VCaP (cell line): ENCODE results near the gene DUXA.
A peak's percentile ranks its signal among the peaks of the same experiment; 100 is the strongest.
"Not testable (repeated sequence)": the region's sequence is repeated elsewhere in the genome, so short reads cannot be mapped to it uniquely, and the experiment has no call there.

Experiments used
- H3K27ac ChIP-seq: fragments of 450-650 bp; 2 replicates; pipeline ENCODE4 v1.5.1; 2017
- CTCF ChIP-seq: fragments of 450-650 bp; conservative IDR thresholded peaks from 2 replicates; pipeline ENCODE4 v1.5.1; 2017; ENCODE audit warnings: mild to moderate bottlenecking, moderate library complexity

Gene DUXA

GRCh38 chr19:57190301-57190700 lies 23.0 kb upstream of the DUXA start:
- TF ChIP-seq CTCF = no peak
- H3K27ac ChIP-seq = peak overlapping the region; percentile 94

DNA sequence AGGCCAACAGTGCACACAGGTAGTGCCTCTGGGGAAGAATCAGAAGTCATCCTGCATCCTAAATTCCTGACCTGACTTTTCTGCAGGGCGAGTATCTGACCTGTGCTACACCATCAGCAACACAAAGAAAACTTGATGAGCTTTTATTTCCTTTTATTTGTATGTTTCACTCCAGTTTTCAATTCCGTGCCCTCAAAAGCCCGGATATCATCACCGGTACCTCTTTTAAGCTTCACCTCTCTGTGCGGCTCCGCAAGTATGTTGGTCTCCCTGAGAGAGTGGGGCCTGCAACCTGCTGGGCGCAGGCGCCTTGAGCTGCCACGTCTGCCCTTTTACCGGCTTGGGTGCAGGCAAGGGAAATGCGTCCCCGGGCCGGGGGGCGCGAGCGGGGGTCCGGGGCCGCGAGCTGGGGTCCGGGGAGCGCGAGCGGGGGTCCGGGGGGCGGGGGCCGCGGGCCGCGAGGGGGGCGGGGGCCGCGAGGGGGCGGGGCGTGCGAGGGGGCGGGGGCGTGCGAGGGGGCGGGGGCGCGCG lies 4.3 kb upstream of the DUXA start:
- no peak for TF ChIP-seq CTCF
- H3K27ac ChIP-seq = peak overlapping the region; percentile 77

- TF ChIP-seq CTCF = no peak
- no peak overlapping the region for H3K27ac ChIP-seq
Observed at GRCh38 chr19:57165846-57166245, 1.4 kb downstream of the DUXA start.

GRCh38 chr19:57161985-57162539 lies 5.2 kb downstream of the DUXA start:
- no peak for TF ChIP-seq CTCF
- no peak overlapping the region for H3K27ac ChIP-seq

DNA sequence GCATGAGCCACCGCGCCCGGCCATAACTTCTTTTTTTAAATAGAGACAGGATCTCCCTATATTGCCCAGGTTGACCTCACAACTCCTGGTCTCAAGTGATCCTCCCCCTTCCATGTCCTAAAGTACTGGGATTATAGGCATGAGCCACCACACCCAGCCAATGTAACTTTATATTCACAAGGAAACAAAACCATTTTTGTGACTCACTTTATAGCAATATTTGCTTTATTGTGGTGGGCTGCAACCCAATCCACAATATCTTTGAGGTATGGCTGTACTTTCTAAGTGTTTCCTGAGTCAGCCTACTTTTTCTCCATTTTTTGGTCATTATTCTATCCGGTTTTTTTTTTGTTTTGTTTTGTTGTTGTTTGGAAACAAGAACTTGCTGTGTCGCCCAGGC lies 14.4 kb downstream of the DUXA start:
- H3K27ac ChIP-seq = no peak overlapping the region
- no peak for TF ChIP-seq CTCF

- no peak for TF ChIP-seq CTCF
- no peak overlapping the region for H3K27ac ChIP-seq
Observed at GRCh38 chr19:57141699-57142098, 25.6 kb downstream of the DUXA start.

DNA sequence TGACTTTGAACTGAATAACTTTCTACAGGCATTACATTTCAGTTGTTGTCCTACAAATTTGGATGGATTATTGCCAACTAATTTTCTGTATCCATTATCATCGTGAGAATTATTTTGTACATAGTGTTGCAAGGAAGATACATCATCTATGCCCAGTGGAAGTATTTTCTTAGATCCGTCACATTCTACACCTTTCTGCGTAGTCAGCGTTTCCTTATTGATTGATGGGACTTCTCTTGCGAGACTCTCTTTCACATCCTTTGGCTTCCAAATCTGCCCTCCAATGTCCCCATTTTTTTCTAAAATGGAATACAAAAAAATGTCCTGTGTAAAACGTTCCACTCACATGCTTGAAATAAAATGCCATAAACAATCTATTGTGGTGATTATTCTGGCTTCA lies 31.5 kb downstream of the DUXA start:
- no peak overlapping the region for H3K27ac ChIP-seq
- TF ChIP-seq CTCF = no peak

DNA sequence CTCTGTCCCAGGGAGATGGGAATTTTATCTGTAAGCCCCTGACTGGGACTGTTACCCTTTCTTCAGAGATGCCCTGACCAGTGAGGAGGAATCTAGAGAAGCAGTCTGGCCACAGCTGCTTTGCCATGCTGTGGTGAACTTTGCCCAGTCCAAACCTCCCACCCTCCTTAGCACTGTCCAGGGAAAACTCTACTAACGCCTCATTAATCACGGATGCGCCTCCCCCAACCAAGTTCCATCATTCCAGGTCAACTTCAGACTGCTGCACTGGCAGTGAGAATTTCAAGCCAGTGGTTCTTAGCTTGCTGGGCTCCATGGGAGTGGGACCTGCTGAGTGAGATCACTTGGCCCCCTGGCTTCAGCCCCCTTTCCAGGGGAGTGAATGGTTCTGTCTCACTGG lies 39.9 kb downstream of the DUXA start:
- not testable (repeated sequence) for H3K27ac ChIP-seq
